Skeletal muscle satellite cell (primary cell): ENCODE results near the gene TTC23. TPM values are rescaled to one million over a fixed set of nuclear protein-coding genes. Genes with fewer than 3 reads are reported as not detected.

ENCODE experiments used
- H3K27me3 ChIP-seq: 2 replicates; pipeline ENCODE4 v1.7.0; 2013; ENCODE audit warnings: low read length; ENCODE audit not compliant: control insufficient read depth, insufficient read depth
- H3K36me3 ChIP-seq: 2 replicates; pipeline ENCODE4 v1.7.0; 2013; ENCODE audit warnings: mild to moderate bottlenecking, control low read depth, low read length; ENCODE audit not compliant: insufficient read depth
- H3K4me1 ChIP-seq: 2 replicates; pipeline ENCODE4 v1.7.0; 2013; ENCODE audit warnings: low read length; ENCODE audit not compliant: control insufficient read depth, insufficient read depth
- H3K4me2 ChIP-seq: 2 replicates; pipeline ENCODE4 v1.7.0; 2013; ENCODE audit warnings: mild to moderate bottlenecking, low read length
- H3K4me3 ChIP-seq: 2 replicates; pipeline ENCODE4 v1.7.0; 2013; ENCODE audit warnings: low read length
- H3K9ac ChIP-seq: 2 replicates; pipeline ENCODE4 v1.7.0; 2013; ENCODE audit warnings: mild to moderate bottlenecking, low read depth, low read length, moderate library complexity
- H3K9me3 ChIP-seq: replicated peaks from 2 replicates; pipeline ENCODE4 v1.7.0; 2013; ENCODE audit warnings: mild to moderate bottlenecking, control low read depth, low read length
- total RNA-seq: library from RNA; depleted of rRNA; stranded (reverse); fragments of >200 nt; gene quantifications from 2 replicates; pipeline ENCODE4 v1.2.3, GENCODE V29; 2012; rRNA removed

The TTC23 gene
- total RNA-seq: 16.8 and 19.0 TPM in 2 replicates

- Histone ChIP-seq H3K4me1 (peaks cover 30% of the 10 kb centered on the region), H3K27me3 (no peaks in the 10 kb centered on the region), H3K4me3 (peak within 1 kb of the TSS; percentile 81), H3K36me3 (no peaks in the 10 kb centered on the region), H3K9me3 (no peaks in the 10 kb centered on the region), H3K4me2 (peak within 1 kb of the TSS; percentile 77), H3K9ac (peak within 1 kb of the TSS; percentile 89)
These were observed at the start of gene TTC23 for GRCh38 chr15:99249270-99249841. Gene TTC23, minus strand, starts transcription at chr15:99249581. Its CDS starts 20,869 bp downstream, at chr15:99228712.

- Histone ChIP-seq H3K4me2 (no peak overlapping the region), H3K27me3 (no peaks in the 10 kb centered on the region), H3K4me3 (no peak overlapping the region), H3K4me1 (no peaks in the 10 kb centered on the region), H3K9ac (no peak overlapping the region), H3K36me3 (peaks cover 5% of the 10 kb centered on the region), H3K9me3 (no peaks in the 10 kb centered on the region)
These were observed 47.0 kb upstream of the TTC23 start for GRCh38 chr15:99296386-99296785.

GRCh38 chr15:99295840-99296239 lies 46.5 kb upstream of the TTC23 start:
- H3K36me3 ChIP-seq: peaks cover 5% of the 10 kb centered on the region
- H3K4me2 ChIP-seq: no peak overlapping the region
- no peaks in the 10 kb centered on the region for H3K4me1 ChIP-seq
- no peak overlapping the region for H3K4me3 ChIP-seq
- no peak overlapping the region for H3K9ac ChIP-seq
- H3K27me3 ChIP-seq: no peaks in the 10 kb centered on the region
- no peaks in the 10 kb centered on the region for H3K9me3 ChIP-seq

GRCh38 chr15:99291643-99292042 lies 42.3 kb upstream of the TTC23 start:
- H3K36me3 ChIP-seq: peaks cover 5% of the 10 kb centered on the region
- H3K4me2 ChIP-seq: no peak overlapping the region
- H3K27me3 ChIP-seq: no peaks in the 10 kb centered on the region
- no peaks in the 10 kb centered on the region for H3K9me3 ChIP-seq
- no peaks in the 10 kb centered on the region for H3K4me1 ChIP-seq
- H3K9ac ChIP-seq: no peak overlapping the region
- H3K4me3 ChIP-seq: no peak overlapping the region

- Histone ChIP-seq H3K36me3 (no peaks in the 10 kb centered on the region), H3K4me3 (no peak overlapping the region), H3K4me1 (peaks cover 15% of the 10 kb centered on the region), H3K9ac (no peak overlapping the region), H3K27me3 (no peaks in the 10 kb centered on the region), H3K4me2 (peak overlapping the region; percentile 12), H3K9me3 (no peaks in the 10 kb centered on the region)
These were observed 34.3 kb upstream of the TTC23 start for GRCh38 chr15:99283717-99284116.

GRCh38 chr15:99282586-99282985 lies 33.2 kb upstream of the TTC23 start:
- Histone ChIP-seq H3K9ac (no peak overlapping the region), H3K9me3 (no peaks in the 10 kb centered on the region), H3K4me1 (peaks cover 15% of the 10 kb centered on the region), H3K4me2 (no peak overlapping the region), H3K27me3 (no peaks in the 10 kb centered on the region), H3K4me3 (no peak overlapping the region), H3K36me3 (no peaks in the 10 kb centered on the region)

GRCh38 chr15:99282121-99282520 lies 32.7 kb upstream of the TTC23 start:
- Histone ChIP-seq H3K9ac (no peak overlapping the region), H3K27me3 (no peaks in the 10 kb centered on the region), H3K4me3 (no peak overlapping the region), H3K36me3 (no peaks in the 10 kb centered on the region), H3K4me1 (peaks cover 15% of the 10 kb centered on the region), H3K4me2 (no peak overlapping the region), H3K9me3 (no peaks in the 10 kb centered on the region)

- no peak overlapping the region for H3K9ac ChIP-seq
- peaks cover 15% of the 10 kb centered on the region for H3K4me1 ChIP-seq
- H3K4me3 ChIP-seq: no peak overlapping the region
- no peaks in the 10 kb centered on the region for H3K27me3 ChIP-seq
- no peak overlapping the region for H3K4me2 ChIP-seq
- H3K36me3 ChIP-seq: no peaks in the 10 kb centered on the region
- no peaks in the 10 kb centered on the region for H3K9me3 ChIP-seq
These were observed 30.4 kb upstream of the TTC23 start for GRCh38 chr15:99279827-99280226.

- Histone ChIP-seq H3K27me3 (no peaks in the 10 kb centered on the region), H3K4me2 (no peak overlapping the region), H3K4me1 (peaks cover 15% of the 10 kb centered on the region), H3K9me3 (no peaks in the 10 kb centered on the region), H3K9ac (no peak overlapping the region), H3K4me3 (no peak overlapping the region), H3K36me3 (no peaks in the 10 kb centered on the region)
These were observed 29.9 kb upstream of the TTC23 start for GRCh38 chr15:99279290-99279689.

GRCh38 chr15:99275525-99276128 lies 26.2 kb upstream of the TTC23 start:
- H3K4me2 ChIP-seq: no peak overlapping the region
- H3K36me3 ChIP-seq: no peaks in the 10 kb centered on the region
- H3K9ac ChIP-seq: no peak overlapping the region
- H3K27me3 ChIP-seq: no peaks in the 10 kb centered on the region
- H3K4me3 ChIP-seq: no peak overlapping the region
- H3K9me3 ChIP-seq: no peaks in the 10 kb centered on the region
- peaks cover 9% of the 10 kb centered on the region for H3K4me1 ChIP-seq

GRCh38 chr15:99275061-99275460 lies 25.7 kb upstream of the TTC23 start:
- Histone ChIP-seq H3K4me1 (peaks cover 6% of the 10 kb centered on the region), H3K9me3 (no peaks in the 10 kb centered on the region), H3K27me3 (no peaks in the 10 kb centered on the region), H3K36me3 (no peaks in the 10 kb centered on the region), H3K9ac (no peak overlapping the region), H3K4me3 (no peak overlapping the region), H3K4me2 (no peak overlapping the region)

GRCh38 chr15:99273801-99274200 lies 24.4 kb upstream of the TTC23 start:
- no peaks in the 10 kb centered on the region for H3K36me3 ChIP-seq
- H3K9ac ChIP-seq: no peak overlapping the region
- H3K4me3 ChIP-seq: no peak overlapping the region
- no peaks in the 10 kb centered on the region for H3K27me3 ChIP-seq
- H3K4me1 ChIP-seq: peaks cover 3% of the 10 kb centered on the region
- H3K9me3 ChIP-seq: no peaks in the 10 kb centered on the region
- H3K4me2 ChIP-seq: peak overlapping the region; percentile 6
